HepG2 (cell line): ENCODE results near the gene C14orf119. TPM values are rescaled to one million over a fixed set of nuclear protein-coding genes. Genes with fewer than 3 reads are reported as not detected.
A peak's percentile ranks its signal among the peaks of the same experiment; 100 is the strongest.

Experiments used
- CHD4 ChIP-seq: fragments of 200-600 bp; sonication (generic); IDR thresholded peaks from 2 replicates; pipeline ENCODE4 v1.7.0; 2017; ENCODE audit warnings: mild to moderate bottlenecking, low read length, borderline replicate concordance
- FOXA3 ChIP-seq: IDR thresholded peaks from 2 replicates; pipeline ENCODE4 v1.6.1; 2016; ENCODE audit warnings: missing genetic modification reagents, missing compliant biosample characterization
- HDAC1 ChIP-seq: sonication (generic); formaldehyde crosslinking; IDR thresholded peaks from 2 replicates; pipeline ENCODE4 v1.5.1; 2020; ENCODE audit warnings: mild to moderate bottlenecking, missing genetic modification reagents
- HDAC6 ChIP-seq: fragments of 200-600 bp; sonication (generic); IDR thresholded peaks from 2 replicates; pipeline ENCODE4 v1.7.0; 2017; ENCODE audit warnings: mild to moderate bottlenecking, antibody characterized with exemption, low read length, low read depth
- HHEX ChIP-seq: IDR thresholded peaks from 2 replicates; pipeline ENCODE4 v1.6.1; 2016; ENCODE audit warnings: control low read depth
- PLRG1 ChIP-seq: fragments of 450-650 bp; conservative IDR thresholded peaks from 2 replicates; pipeline ENCODE4 v1.6.1; 2016
- SOX13 ChIP-seq, 3 experiments: fragments of 450-650 bp in 1 of 3; sonication (generic) in 1 of 3; formaldehyde crosslinking in 1 of 3; IDR thresholded peaks in 2 of 3; conservative IDR thresholded peaks in 1 of 3; 2 replicates each; pipeline versions ENCODE4 v1.5.0 to v1.6.1; 2016 to 2020; ENCODE audit warnings: antibody characterized with exemption in 1 of 3, mild to moderate bottlenecking in 1 of 3, missing compliant biosample characterization in 1 of 3, missing genetic modification reagents in 1 of 3, moderate library complexity in 1 of 3
- STAG1 ChIP-seq: sonication (generic); formaldehyde crosslinking; IDR thresholded peaks from 2 replicates; pipeline ENCODE4 v1.4.0; 2020; ENCODE audit warnings: missing genetic modification reagents
- U2AF2 ChIP-seq: fragments of 200-400 bp; formaldehyde crosslinking; IDR thresholded peaks from 2 replicates; pipeline ENCODE4 v1.6.1; 2017; ENCODE audit warnings: low read depth, mild to moderate bottlenecking, low read length
- ZC3H13 ChIP-seq: sonication (generic); formaldehyde crosslinking; IDR thresholded peaks from 2 replicates; pipeline ENCODE4 v1.8.1; 2023; ENCODE audit warnings: mild to moderate bottlenecking, missing genetic modification reagents, moderate library complexity
- ZNF230 ChIP-seq: sonication (generic); formaldehyde crosslinking; IDR thresholded peaks from 2 replicates; pipeline ENCODE4 v1.4.0; 2020; ENCODE audit warnings: mild to moderate bottlenecking, missing genetic modification reagents
- ZNF263 ChIP-seq: sonication (generic); formaldehyde crosslinking; IDR thresholded peaks from 2 replicates; pipeline ENCODE4 v1.4.0; 2020; ENCODE audit warnings: missing genetic modification reagents
- ZNF33B ChIP-seq: sonication (generic); formaldehyde crosslinking; IDR thresholded peaks from 2 replicates; pipeline ENCODE4 v1.5.1; 2020; ENCODE audit warnings: mild to moderate bottlenecking, missing genetic modification reagents
- ZNF598 ChIP-seq: sonication (generic); formaldehyde crosslinking; IDR thresholded peaks from 2 replicates; pipeline ENCODE4 v1.5.1; 2020; ENCODE audit warnings: mild to moderate bottlenecking, missing genetic modification reagents, borderline replicate concordance
- polyA plus RNA-seq, 8 experiments: library from polyadenylated mRNA; depleted of rRNA in 3 of 8; stranded (reverse) in 7 of 8; unstranded in 1 of 8; fragments of >200 nt; fragmentation: Illumina TruSeq in 4 of 8; extraction: Trizol in 4 of 8; gene quantifications; 2 replicates each; pipeline versions ENCODE4 v1.2.1 to v1.2.3, GENCODE V29; 2011 to 2016; ENCODE audit warnings: low read depth in 4 of 8, missing spikeins in 1 of 8, mixed read lengths in 1 of 8; ENCODE audit not compliant: insufficient read depth in 1 of 8
- total RNA-seq, 5 experiments: library from RNA; depleted of rRNA; stranded (reverse); fragments of >200 nt; fragmentation: Illumina TruSeq; extraction: Trizol; gene quantifications; 2 replicates each; pipeline ENCODE4 v1.2.3, GENCODE V29; 2016; ENCODE audit warnings: low read depth in 1 of 5
- TF ChIP-seq, protein P1 (sequence below): sonication (generic); formaldehyde crosslinking; IDR thresholded peaks from 2 replicates; pipeline ENCODE4 v1.4.0; 2020; ENCODE audit warnings: mild to moderate bottlenecking, missing genetic modification reagents, borderline replicate concordance
- TF ChIP-seq, protein P2 (sequence below): sonication (generic); IDR thresholded peaks from 2 replicates; pipeline ENCODE4 v1.6.1; 2016; ENCODE audit warnings: low read depth, borderline replicate concordance
- TF ChIP-seq, protein P3 (sequence below), 2 experiments: sonication (generic) in 1 of 2; formaldehyde crosslinking in 1 of 2; IDR thresholded peaks; 2 replicates each; pipeline versions ENCODE4 v1.4.0 to v1.6.1; 2018 to 2020; ENCODE audit warnings: missing genetic modification reagents in 2 of 2, borderline replicate concordance in 1 of 2, low read depth in 1 of 2, mild to moderate bottlenecking in 1 of 2, missing biosample characterization in 1 of 2
- TF ChIP-seq, protein P4 (sequence below): sonication (generic); formaldehyde crosslinking; IDR thresholded peaks from 2 replicates; pipeline ENCODE4 v1.4.0; 2020; ENCODE audit warnings: missing genetic modification reagents
- TF ChIP-seq, protein P5 (sequence below): sonication (generic); formaldehyde crosslinking; IDR thresholded peaks from 2 replicates; pipeline ENCODE4 v1.4.0; 2020; ENCODE audit warnings: missing genetic modification reagents, mild to moderate bottlenecking, borderline replicate concordance

The C14orf119 gene
- total and polyA plus RNA-seq, 2 of the 13 experiments (the other 11 are each of a cell fraction or from before 2014, with no cell fraction given), result 117 to 206 TPM

DNA sequence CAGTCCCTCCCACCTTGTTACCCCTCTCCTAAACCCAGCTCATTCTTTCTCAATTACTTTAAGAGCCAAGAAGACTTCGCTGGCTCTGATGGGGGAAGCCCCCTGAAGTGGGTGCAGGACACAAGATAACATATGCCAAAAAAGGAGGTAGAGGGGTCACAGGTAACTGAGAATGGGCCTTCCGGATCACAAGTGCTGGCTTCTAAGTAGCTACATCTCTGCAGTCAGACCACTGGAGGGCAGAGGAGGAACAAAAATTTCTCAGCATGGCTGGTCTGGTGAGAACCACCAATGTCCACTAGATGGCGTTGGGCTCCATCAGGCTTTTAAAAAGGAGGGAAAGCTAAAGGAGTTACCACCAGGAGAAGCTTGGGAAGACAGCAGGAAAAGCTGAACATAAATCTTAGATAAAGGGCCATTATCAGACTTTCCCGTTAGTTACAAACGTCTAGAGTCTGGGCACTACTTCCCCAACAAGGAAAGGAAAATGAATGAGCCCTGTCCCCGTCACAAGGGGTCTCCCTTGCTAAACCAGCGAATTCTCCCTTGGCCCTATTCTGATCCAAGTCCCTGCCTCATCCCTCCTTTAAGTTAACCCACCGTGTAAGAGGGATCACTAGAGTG, 26.4 kb upstream of the C14orf119 start (continued):
- TF ChIP-seq, protein P1, sequence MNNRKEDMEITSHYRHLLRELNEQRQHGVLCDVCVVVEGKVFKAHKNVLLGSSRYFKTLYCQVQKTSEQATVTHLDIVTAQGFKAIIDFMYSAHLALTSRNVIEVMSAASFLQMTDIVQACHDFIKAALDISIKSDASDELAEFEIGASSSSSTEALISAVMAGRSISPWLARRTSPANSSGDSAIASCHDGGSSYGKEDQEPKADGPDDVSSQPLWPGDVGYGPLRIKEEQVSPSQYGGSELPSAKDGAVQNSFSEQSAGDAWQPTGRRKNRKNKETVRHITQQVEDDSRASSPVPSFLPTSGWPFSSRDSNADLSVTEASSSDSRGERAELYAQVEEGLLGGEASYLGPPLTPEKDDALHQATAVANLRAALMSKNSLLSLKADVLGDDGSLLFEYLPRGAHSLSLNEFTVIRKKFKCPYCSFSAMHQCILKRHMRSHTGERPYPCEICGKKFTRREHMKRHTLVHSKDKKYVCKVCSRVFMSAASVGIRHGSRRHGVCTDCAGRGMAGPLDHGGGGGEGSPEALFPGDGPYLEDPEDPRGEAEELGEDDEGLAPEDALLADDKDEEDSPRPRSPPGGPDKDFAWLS (CRISPR knock-in tag), result peak; percentile 85; the same call in 1 of the 2 replicates
- TF ChIP-seq PLRG1 (no peak), CHD4 (no peak), STAG1 (peak; percentile 82), ZNF263 (peak; percentile 33; the same call in 1 of the 2 replicates), ZNF33B (CRISPR knock-in tag) (no peak), HHEX (CRISPR knock-in tag) (no peak), U2AF2 (no peak), HDAC6 (no peak), ZC3H13 (CRISPR knock-in tag) (no peak), SOX13 (IDR thresholded peaks at IDR 0.05) (no peak), SOX13 (CRISPR knock-in tag; conservative IDR thresholded peaks at IDR 0.05 in 1 of 2, IDR thresholded peaks at IDR 0.05 in 1 of 2) (peak in 1 of 2 experiments; percentile 49; a peak in 3 of 4 replicates), FOXA3 (CRISPR knock-in tag) (peak; percentile 43; the same call in 1 of the 2 replicates), HDAC1 (CRISPR knock-in tag) (no peak), ZNF598 (CRISPR knock-in tag) (no peak), ZNF230 (CRISPR knock-in tag) (0 out of 2 replicates have a peak, but pooled peaks have one; percentile 32)
- TF ChIP-seq, protein P2, sequence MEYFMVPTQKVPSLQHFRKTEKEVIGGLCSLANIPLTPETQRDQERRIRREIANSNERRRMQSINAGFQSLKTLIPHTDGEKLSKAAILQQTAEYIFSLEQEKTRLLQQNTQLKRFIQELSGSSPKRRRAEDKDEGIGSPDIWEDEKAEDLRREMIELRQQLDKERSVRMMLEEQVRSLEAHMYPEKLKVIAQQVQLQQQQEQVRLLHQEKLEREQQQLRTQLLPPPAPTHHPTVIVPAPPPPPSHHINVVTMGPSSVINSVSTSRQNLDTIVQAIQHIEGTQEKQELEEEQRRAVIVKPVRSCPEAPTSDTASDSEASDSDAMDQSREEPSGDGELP, result 0 out of 2 replicates have a peak, but pooled peaks have one; percentile 16
- TF ChIP-seq, protein P3, sequence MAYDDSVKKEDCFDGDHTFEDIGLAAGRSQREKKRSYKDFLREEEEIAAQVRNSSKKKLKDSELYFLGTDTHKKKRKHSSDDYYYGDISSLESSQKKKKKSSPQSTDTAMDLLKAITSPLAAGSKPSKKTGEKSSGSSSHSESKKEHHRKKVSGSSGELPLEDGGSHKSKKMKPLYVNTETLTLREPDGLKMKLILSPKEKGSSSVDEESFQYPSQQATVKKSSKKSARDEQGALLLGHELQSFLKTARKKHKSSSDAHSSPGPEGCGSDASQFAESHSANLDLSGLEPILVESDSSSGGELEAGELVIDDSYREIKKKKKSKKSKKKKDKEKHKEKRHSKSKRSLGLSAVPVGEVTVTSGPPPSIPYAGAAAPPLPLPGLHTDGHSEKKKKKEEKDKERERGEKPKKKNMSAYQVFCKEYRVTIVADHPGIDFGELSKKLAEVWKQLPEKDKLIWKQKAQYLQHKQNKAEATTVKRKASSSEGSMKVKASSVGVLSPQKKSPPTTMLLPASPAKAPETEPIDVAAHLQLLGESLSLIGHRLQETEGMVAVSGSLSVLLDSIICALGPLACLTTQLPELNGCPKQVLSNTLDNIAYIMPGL (CRISPR knock-in tag; IDR thresholded peaks at IDR 0.05; ENCODE audit: borderline replicate concordance in 1 of 2, low read depth in 1 of 2), result peak; percentile 98 to 100
- TF ChIP-seq, protein P4, sequence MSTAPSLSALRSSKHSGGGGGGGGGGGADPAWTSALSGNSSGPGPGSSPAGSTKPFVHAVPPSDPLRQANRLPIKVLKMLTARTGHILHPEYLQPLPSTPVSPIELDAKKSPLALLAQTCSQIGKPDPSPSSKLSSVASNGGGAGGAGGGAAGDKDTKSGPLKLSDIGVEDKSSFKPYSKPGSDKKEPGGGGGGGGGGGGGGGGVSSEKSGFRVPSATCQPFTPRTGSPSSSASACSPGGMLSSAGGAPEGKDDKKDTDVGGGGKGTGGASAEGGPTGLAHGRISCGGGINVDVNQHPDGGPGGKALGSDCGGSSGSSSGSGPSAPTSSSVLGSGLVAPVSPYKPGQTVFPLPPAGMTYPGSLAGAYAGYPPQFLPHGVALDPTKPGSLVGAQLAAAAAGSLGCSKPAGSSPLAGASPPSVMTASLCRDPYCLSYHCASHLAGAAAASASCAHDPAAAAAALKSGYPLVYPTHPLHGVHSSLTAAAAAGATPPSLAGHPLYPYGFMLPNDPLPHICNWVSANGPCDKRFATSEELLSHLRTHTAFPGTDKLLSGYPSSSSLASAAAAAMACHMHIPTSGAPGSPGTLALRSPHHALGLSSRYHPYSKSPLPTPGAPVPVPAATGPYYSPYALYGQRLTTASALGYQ (CRISPR knock-in tag), result no peak
- TF ChIP-seq, protein P5, sequence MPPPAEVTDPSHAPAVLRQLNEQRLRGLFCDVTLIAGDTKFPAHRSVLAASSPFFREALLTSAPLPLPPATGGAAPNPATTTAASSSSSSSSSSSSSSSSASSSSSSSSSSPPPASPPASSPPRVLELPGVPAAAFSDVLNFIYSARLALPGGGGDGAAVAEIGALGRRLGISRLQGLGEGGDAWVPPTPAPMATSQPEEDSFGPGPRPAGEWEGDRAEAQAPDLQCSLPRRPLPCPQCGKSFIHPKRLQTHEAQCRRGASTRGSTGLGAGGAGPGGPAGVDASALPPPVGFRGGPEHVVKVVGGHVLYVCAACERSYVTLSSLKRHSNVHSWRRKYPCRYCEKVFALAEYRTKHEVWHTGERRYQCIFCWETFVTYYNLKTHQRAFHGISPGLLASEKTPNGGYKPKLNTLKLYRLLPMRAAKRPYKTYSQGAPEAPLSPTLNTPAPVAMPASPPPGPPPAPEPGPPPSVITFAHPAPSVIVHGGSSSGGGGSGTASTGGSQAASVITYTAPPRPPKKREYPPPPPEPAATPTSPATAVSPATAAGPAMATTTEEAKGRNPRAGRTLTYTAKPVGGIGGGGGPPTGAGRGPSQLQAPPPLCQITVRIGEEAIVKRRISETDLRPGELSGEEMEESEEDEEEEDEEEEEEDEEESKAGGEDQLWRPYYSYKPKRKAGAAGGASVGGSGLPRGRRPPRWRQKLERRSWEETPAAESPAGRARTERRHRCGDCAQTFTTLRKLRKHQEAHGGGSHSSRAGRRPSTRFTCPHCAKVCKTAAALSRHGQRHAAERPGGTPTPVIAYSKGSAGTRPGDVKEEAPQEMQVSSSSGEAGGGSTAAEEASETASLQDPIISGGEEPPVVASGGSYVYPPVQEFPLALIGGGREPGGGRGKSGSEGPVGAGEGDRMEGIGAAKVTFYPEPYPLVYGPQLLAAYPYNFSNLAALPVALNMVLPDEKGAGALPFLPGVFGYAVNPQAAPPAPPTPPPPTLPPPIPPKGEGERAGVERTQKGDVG (CRISPR knock-in tag), result no peak
